ENCODE data around the gene APOBEC3H. TPM values are rescaled to one million over a fixed set of nuclear protein-coding genes. Genes with fewer than 3 reads are reported as not detected.
A peak's percentile ranks its signal among the peaks of the same experiment; 100 is the strongest.

Gene APOBEC3H
- polyA plus RNA-seq, 1 donor (not counting 4 experiments of a cell fraction or from before 2014, with no cell fraction given), result 0.41 TPM

DNA sequence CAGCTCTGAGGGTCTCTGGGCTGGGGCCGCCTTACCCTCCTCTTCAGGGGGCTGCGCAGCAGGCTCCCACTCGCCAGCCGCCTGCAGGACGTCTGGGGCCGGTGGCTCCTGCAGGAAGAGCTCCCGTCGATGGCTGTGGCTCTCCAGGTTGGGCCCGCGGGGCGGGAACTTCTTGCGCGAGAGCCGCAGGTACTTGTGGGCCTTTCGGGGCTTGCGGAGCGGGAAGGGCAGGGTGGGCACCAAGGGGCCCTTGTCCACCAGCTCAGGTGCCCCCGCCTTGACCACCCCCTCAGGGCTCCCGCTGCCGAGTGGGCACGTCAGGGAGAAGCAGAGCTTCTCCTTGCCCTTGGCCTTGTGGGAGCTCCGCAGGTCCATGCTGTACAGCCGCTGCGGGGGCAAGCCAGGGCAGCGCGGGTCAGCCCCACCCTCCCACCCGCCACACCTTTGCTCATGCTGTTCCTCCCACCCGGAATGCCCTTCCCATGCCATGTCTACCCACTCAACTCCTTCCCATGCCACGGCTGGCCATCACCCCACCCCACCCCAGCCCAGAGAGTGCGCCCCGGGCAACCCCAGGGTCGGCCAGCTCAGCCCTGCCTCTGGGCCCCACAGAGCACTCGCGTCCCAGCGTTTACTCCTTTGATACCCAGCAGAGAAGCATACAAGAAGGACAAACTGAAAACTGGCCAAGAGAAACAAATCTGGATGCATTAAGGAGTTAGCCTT, 37.5 kb downstream of the APOBEC3H start:
- H3K36me3 ChIP-seq (ENCODE audit: control insufficient read depth in 2 of 2, extremely low read depth in 1 of 2, insufficient read depth in 2 of 2, low read length in 2 of 2), result no peaks in the 10 kb centered on the region
- H3K27ac ChIP-seq (ENCODE audit: control insufficient read depth, insufficient read depth, low read length), result no peak overlapping the region
- no peaks in the 10 kb centered on the region for H3K79me2 ChIP-seq (ENCODE audit: control insufficient read depth, insufficient read depth, low read length)
- H2AFZ ChIP-seq (ENCODE audit: control insufficient read depth, low read length), result no peak overlapping the region
- TF ChIP-seq, protein P1, sequence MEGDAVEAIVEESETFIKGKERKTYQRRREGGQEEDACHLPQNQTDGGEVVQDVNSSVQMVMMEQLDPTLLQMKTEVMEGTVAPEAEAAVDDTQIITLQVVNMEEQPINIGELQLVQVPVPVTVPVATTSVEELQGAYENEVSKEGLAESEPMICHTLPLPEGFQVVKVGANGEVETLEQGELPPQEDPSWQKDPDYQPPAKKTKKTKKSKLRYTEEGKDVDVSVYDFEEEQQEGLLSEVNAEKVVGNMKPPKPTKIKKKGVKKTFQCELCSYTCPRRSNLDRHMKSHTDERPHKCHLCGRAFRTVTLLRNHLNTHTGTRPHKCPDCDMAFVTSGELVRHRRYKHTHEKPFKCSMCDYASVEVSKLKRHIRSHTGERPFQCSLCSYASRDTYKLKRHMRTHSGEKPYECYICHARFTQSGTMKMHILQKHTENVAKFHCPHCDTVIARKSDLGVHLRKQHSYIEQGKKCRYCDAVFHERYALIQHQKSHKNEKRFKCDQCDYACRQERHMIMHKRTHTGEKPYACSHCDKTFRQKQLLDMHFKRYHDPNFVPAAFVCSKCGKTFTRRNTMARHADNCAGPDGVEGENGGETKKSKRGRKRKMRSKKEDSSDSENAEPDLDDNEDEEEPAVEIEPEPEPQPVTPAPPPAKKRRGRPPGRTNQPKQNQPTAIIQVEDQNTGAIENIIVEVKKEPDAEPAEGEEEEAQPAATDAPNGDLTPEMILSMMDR (optimal IDR thresholded peaks at IDR 0.05 in 1 of 3, IDR thresholded peaks at IDR 0.05 in 1 of 3, conservative IDR thresholded peaks at IDR 0.05 in 1 of 3; ENCODE audit: extremely low read depth in 1 of 3, insufficient read depth in 2 of 3, low read length in 3 of 3), result no peak
- no peak for TF ChIP-seq EZH2 (IDR thresholded peaks at IDR 0.05; ENCODE audit: low read length)
- DNase-seq (ENCODE audit: low read depth, low spot score) (no peak), FAIRE-seq (no peak)
- no peak overlapping the region for H3K4me3 ChIP-seq (ENCODE audit: control insufficient read depth in 2 of 3, extremely low read depth in 1 of 3, insufficient read depth in 2 of 3, low read depth in 1 of 3, low read length in 3 of 3)
- no peaks in the 10 kb centered on the region for H3K9me3 ChIP-seq (ENCODE audit: control insufficient read depth, low read depth, low read length)
- H3K27me3 ChIP-seq (ENCODE audit: control insufficient read depth, extremely low read depth, insufficient read depth, low read length), result peaks cover 17% of the 10 kb centered on the region
- no peaks in the 10 kb centered on the region for H3K9me1 ChIP-seq (ENCODE audit: control insufficient read depth, extremely low read depth, insufficient read depth, low read length)
- H4K20me1 ChIP-seq (ENCODE audit: control insufficient read depth, extremely low read depth, insufficient read depth, low read length), result no peaks in the 10 kb centered on the region
- dilution Hi-C loops (cut with MboI; ENCODE audit: extremely low pct_ligation_motif_present, low sequenced_read_pairs), result no loop called here
- H3K9ac ChIP-seq (ENCODE audit: control insufficient read depth, extremely low read depth, insufficient read depth, low read length), result no peak overlapping the region
- H3K4me2 ChIP-seq (ENCODE audit: control insufficient read depth, extremely low read depth, insufficient read depth, low read depth, low read length), result no peak overlapping the region
- H3K4me1 ChIP-seq (ENCODE audit: control insufficient read depth, extremely low read depth, insufficient read depth, low read length), result no peaks in the 10 kb centered on the region

DNA sequence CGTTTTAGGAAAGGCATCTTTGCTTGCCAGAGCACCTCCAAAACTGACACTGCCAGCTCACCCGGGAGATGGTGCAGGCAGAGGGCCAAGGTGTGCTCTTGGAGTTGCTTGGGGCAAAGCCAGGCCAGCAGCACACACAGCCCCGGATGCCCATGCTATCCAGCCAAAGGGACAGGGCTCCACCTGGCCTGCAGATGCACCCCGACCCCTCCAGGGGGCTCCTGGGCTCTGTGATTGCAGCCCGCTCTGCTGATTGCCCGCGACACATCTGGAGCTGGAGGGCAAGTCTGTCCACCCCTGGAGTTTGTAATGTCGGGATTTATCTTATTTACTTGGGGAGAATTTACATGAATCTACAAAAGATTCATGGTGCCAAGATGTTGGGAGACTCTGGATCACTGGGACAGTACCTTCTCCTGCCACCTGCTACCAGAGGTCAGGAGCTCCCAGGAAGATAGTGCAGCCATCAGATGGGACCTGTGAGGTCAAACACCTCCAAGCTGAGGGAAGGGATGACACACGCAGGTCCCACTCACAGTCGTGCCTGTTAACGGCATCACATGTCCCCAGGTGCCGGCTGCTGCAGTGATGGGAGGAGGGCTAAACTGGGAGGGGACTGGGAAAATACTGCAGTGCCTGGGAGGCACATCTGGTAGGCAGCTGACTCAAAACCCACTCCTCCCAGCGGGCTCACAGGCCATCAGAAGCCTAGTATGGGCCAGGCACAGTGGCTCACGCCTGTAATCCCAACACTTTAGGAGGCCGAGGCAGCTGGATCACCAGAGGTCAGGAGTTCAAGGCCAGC, 38.2 kb downstream of the APOBEC3H start:
- dilution Hi-C loops (cut with MboI; ENCODE audit: extremely low pct_ligation_motif_present, low sequenced_read_pairs), result no loop called here
- H3K4me2 ChIP-seq (ENCODE audit: control insufficient read depth, extremely low read depth, insufficient read depth, low read depth, low read length), result no peak overlapping the region
- H3K27ac ChIP-seq (ENCODE audit: control insufficient read depth, insufficient read depth, low read length), result no peak overlapping the region
- no peak for TF ChIP-seq EZH2 (IDR thresholded peaks at IDR 0.05; ENCODE audit: low read length)
- TF ChIP-seq, protein P1 (optimal IDR thresholded peaks at IDR 0.05 in 1 of 3, IDR thresholded peaks at IDR 0.05 in 1 of 3, conservative IDR thresholded peaks at IDR 0.05 in 1 of 3; ENCODE audit: extremely low read depth in 1 of 3, insufficient read depth in 2 of 3, low read length in 3 of 3), result peak; percentile 52 to 62 (median 56)
- no peaks in the 10 kb centered on the region for H4K20me1 ChIP-seq (ENCODE audit: control insufficient read depth, extremely low read depth, insufficient read depth, low read length)
- no peaks in the 10 kb centered on the region for H3K4me1 ChIP-seq (ENCODE audit: control insufficient read depth, extremely low read depth, insufficient read depth, low read length)
- H3K79me2 ChIP-seq (ENCODE audit: control insufficient read depth, insufficient read depth, low read length), result no peaks in the 10 kb centered on the region
- H3K9me3 ChIP-seq (ENCODE audit: control insufficient read depth, low read depth, low read length), result no peaks in the 10 kb centered on the region
- no peak for DNase-seq (ENCODE audit: low read depth, low spot score)
- no peak overlapping the region for H3K9ac ChIP-seq (ENCODE audit: control insufficient read depth, extremely low read depth, insufficient read depth, low read length)
- H2AFZ ChIP-seq (ENCODE audit: control insufficient read depth, low read length), result no peak overlapping the region
- no peaks in the 10 kb centered on the region for H3K9me1 ChIP-seq (ENCODE audit: control insufficient read depth, extremely low read depth, insufficient read depth, low read length)
- peaks cover 17% of the 10 kb centered on the region for H3K27me3 ChIP-seq (ENCODE audit: control insufficient read depth, extremely low read depth, insufficient read depth, low read length)
- H3K4me3 ChIP-seq (ENCODE audit: control insufficient read depth in 2 of 3, extremely low read depth in 1 of 3, insufficient read depth in 2 of 3, low read depth in 1 of 3, low read length in 3 of 3), result no peak overlapping the region
- no peaks in the 10 kb centered on the region for H3K36me3 ChIP-seq (ENCODE audit: control insufficient read depth in 2 of 2, extremely low read depth in 1 of 2, insufficient read depth in 2 of 2, low read length in 2 of 2)
- no peak for FAIRE-seq
